Fibroblast of lung (primary cell): Measurements from ENCODE around the gene CCDC86.

ENCODE experiments used
- EZH2 ChIP-seq: IDR thresholded peaks from 2 replicates; pipeline ENCODE4 v1.5.1; 2012; ENCODE audit warnings: low read length, control low read depth, mild to moderate bottlenecking; ENCODE audit errors: missing control alignments
- TF ChIP-seq, protein P1 (sequence below), 2 donors: IDR thresholded peaks in 1 of 2; conservative IDR thresholded peaks in 1 of 2; 1 replicate in 1 of 2; 2 replicates in 1 of 2; pipeline ENCODE4 v1.5.1; 2011 to 2012; ENCODE audit warnings: low read length in 2 of 2, control low read depth in 1 of 2, inconsistent platforms in 1 of 2, low read depth in 1 of 2, mild to moderate bottlenecking in 1 of 2

GRCh38 chr11:60879971-60880588, 38.2 kb downstream of the CCDC86 start:
- no peak for TF ChIP-seq EZH2
- TF ChIP-seq, protein P1, sequence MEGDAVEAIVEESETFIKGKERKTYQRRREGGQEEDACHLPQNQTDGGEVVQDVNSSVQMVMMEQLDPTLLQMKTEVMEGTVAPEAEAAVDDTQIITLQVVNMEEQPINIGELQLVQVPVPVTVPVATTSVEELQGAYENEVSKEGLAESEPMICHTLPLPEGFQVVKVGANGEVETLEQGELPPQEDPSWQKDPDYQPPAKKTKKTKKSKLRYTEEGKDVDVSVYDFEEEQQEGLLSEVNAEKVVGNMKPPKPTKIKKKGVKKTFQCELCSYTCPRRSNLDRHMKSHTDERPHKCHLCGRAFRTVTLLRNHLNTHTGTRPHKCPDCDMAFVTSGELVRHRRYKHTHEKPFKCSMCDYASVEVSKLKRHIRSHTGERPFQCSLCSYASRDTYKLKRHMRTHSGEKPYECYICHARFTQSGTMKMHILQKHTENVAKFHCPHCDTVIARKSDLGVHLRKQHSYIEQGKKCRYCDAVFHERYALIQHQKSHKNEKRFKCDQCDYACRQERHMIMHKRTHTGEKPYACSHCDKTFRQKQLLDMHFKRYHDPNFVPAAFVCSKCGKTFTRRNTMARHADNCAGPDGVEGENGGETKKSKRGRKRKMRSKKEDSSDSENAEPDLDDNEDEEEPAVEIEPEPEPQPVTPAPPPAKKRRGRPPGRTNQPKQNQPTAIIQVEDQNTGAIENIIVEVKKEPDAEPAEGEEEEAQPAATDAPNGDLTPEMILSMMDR (conservative IDR thresholded peaks at IDR 0.05 in 1 of 2, IDR thresholded peaks at IDR 0.05 in 1 of 2; ENCODE audit: low read depth in 1 of 2, low read length in 2 of 2), result no peak
